NOMO-1 (cell line): ENCODE measurements around the gene RGSL1.

Source experiments
- DNase-seq, 2 experiments: peaks; one replicate each; lab custom pipeline; 2025; ENCODE audit not compliant: unreplicated experiment in 2 of 2; lab: John Stamatoyannopoulos, UW

RGSL1 gene

GRCh38 chr1:182450087-182450486, at the start of gene RGSL1:
RGSL1 (plus strand) TSS chr1:182450146; CDS start chr1:182450166, 20 bp downstream.
- no peak for DNase-seq

- DNase-seq: no peak
Observed at GRCh38 chr1:182400567-182400966, 49.4 kb upstream of the RGSL1 start, which contains the start of gene TEDDM1. TEDDM1 (minus strand) TSS chr1:182400667; CDS start chr1:182400485, 182 bp downstream.

- no peak for DNase-seq
Observed at GRCh38 chr1:182404781-182405180, 45.2 kb upstream of the RGSL1 start.

GRCh38 chr1:182405578-182405977, 44.4 kb upstream of the RGSL1 start:
- no peak for DNase-seq

- no peak for DNase-seq
Observed at GRCh38 chr1:182406012-182406411, 43.9 kb upstream of the RGSL1 start.

- DNase-seq: no peak
Observed at GRCh38 chr1:182407724-182408123, 42.2 kb upstream of the RGSL1 start.

- no peak for DNase-seq
Observed at GRCh38 chr1:182408435-182409075, 41.4 kb upstream of the RGSL1 start.

GRCh38 chr1:182410138-182410537, 39.8 kb upstream of the RGSL1 start:
- DNase-seq: no peak

- no peak for DNase-seq
Observed at GRCh38 chr1:182410620-182411273, 39.2 kb upstream of the RGSL1 start.

- DNase-seq: no peak
Observed at GRCh38 chr1:182413486-182413885, 36.5 kb upstream of the RGSL1 start.

GRCh38 chr1:182413969-182414368, 36.0 kb upstream of the RGSL1 start:
- DNase-seq: no peak

GRCh38 chr1:182415789-182416188, 34.2 kb upstream of the RGSL1 start:
- no peak for DNase-seq

GRCh38 chr1:182426442-182427430, 23.2 kb upstream of the RGSL1 start:
- DNase-seq: no peak

GRCh38 chr1:182428043-182428442, 21.9 kb upstream of the RGSL1 start:
- no peak for DNase-seq

- peak; percentile 43 to 84 for DNase-seq
Observed at GRCh38 chr1:182430263-182431068, 19.5 kb upstream of the RGSL1 start.

GRCh38 chr1:182431278-182431677, 18.7 kb upstream of the RGSL1 start:
- DNase-seq: no peak

GRCh38 chr1:182433580-182433979, 16.4 kb upstream of the RGSL1 start:
- DNase-seq: no peak

GRCh38 chr1:182438326-182438725, 11.6 kb upstream of the RGSL1 start:
- DNase-seq: no peak

- no peak for DNase-seq
Observed at GRCh38 chr1:182441719-182442118, 8.2 kb upstream of the RGSL1 start.

- DNase-seq: no peak
Observed at GRCh38 chr1:182442333-182442732, 7.6 kb upstream of the RGSL1 start.
